Frontal cortex (tissue), 4 donors: Measurements from ENCODE around the gene GDPD5. TPM values are rescaled to one million over a fixed set of nuclear protein-coding genes. Genes with fewer than 3 reads are reported as not detected.

Experiments used
- DNase-seq, 2 donors: peaks; one replicate each; pipeline ENCODE4 v3.0.0; 2012; ENCODE audit warnings: low spot score in 2 of 2
- FAIRE-seq: peaks from 2 replicates; lab custom pipeline; 2012; peaks lifted over from hg19 to GRCh38; lab: Jason Lieb, UNC
- total RNA-seq: library from RNA; depleted of rRNA; stranded (reverse); fragments of >200 nt; gene quantifications from one replicate; pipeline ENCODE4 v1.2.3, GENCODE V29; 2014
- donor health status: control.
- donor health status: control.
- donor health status: control.

Gene GDPD5
- total RNA-seq, 1 donor from 2014 or later = 12.2 TPM

DNA sequence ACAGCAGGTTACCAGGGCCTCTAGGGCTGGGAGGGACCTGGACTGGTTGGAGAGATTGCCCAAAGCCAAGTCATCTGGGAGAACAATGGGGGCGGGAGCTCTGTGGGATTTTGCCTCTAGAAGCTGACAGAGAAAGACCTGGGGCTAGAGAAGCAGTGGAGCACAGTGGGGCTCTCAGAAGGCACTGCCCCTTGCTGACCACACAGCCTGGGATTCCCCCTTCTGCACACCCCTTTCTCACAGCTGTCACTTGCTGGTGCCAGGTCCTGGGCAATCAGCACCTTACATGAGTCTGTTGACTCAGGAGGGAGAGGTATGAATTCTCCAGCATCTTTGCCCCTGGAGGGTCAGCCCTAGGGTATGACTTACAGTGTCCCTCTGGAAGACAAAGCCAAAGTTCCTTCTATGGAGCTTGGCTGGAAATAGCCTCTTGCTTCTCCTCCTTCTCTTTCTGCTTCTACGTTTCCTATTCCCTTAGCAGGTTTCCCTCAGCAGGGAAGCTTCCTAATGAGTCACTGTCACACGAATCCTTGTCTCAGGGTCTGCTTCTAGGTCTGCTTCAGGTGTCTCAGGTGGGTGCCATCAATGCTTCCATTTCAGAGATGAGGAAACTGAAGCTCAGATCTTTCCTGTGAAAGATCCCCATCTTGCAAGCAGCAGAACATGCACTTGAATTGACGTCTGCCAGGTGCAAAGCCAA is 27.0 kb downstream of the GDPD5 start:
- FAIRE-seq = no peak
- DNase-seq = no peak

GRCh38 chr11:75497788-75498409 is 27.8 kb downstream of the GDPD5 start:
- FAIRE-seq (no peak), DNase-seq (no peak)

- DNase-seq = no peak
- no peak for FAIRE-seq
Observed at GRCh38 chr11:75496305-75496752, 29.4 kb downstream of the GDPD5 start.

DNA sequence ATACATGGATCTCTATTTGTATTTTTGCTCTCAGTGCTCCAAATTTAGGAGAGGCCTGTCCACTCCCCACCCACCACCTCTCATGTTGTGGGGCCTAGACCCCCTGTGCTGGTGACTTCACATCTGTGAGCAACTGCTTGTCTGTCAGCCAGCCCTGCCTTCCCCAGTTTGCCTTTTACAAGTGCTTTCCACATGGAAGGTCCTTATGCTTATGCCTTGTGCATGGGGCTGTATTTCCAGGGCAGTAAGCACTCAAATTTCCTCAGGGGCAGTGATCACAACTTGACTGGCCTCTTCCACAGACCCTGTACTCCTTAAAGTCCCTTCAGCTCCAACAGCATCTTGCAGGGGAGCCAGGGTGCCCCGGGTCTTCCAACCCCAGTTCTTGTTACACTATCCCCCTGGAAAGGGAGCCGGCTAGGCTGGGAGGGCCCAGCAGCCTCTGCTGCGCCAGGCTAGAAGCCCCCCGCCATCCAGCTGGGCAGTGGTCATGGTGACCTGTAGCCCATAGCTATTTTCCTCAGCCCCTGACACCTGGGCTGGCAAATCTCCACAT is 29.9 kb downstream of the GDPD5 start:
- FAIRE-seq (no peak), DNase-seq (no peak)

DNA sequence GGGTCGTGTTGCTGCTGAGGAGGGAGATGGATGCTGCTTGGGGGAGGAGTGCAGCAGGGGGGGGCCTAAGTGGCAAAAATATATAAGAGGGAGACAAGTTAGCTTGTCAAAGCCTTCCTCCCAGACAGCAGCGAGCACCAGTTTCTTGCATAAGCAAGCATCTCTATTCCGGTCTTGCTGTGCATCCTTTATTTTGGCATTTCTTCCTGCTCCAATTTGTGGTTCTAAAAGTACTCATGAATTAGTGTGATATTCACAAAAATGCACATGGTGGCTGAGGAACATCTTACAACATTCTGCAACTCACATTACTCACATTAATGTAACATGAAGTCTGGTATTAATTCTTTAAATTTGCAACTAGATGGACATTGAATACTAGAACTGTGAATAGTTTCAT is 32.1 kb downstream of the GDPD5 start:
- DNase-seq (no peak), FAIRE-seq (no peak)

DNA sequence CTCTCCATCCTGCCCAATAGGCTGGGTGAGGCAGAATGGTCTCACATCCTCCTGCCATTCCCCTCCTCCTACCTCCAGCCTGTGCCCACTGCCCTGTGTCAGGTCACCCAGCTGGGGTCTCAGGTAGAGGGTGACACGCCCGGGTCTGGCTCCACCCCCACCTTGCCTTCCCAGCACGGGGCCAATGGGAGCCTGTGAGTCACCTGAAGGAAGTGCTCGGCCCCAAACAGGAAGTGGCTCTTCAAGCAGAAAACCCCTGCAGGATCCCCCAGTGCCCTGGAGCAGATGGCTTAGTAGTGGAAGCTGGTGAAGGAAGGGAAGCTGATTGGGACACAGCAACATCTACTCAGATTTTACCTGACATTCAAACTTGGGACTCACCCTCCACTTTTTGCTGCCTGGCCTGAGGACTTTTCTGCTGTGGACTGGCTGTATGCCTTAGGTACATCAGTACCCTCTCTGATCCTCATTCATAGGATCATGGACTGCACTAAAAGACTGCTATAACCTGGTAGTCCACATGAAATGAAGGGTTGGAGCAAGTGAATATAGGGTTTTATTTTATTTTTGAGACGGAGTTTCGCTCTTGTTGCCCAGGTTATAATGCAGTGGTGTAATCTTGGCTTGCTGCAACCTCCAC is 33.4 kb downstream of the GDPD5 start:
- FAIRE-seq = no peak
- no peak for DNase-seq

GRCh38 chr11:75491465-75491864 is 34.3 kb downstream of the GDPD5 start:
- DNase-seq = no peak
- FAIRE-seq = no peak

DNA sequence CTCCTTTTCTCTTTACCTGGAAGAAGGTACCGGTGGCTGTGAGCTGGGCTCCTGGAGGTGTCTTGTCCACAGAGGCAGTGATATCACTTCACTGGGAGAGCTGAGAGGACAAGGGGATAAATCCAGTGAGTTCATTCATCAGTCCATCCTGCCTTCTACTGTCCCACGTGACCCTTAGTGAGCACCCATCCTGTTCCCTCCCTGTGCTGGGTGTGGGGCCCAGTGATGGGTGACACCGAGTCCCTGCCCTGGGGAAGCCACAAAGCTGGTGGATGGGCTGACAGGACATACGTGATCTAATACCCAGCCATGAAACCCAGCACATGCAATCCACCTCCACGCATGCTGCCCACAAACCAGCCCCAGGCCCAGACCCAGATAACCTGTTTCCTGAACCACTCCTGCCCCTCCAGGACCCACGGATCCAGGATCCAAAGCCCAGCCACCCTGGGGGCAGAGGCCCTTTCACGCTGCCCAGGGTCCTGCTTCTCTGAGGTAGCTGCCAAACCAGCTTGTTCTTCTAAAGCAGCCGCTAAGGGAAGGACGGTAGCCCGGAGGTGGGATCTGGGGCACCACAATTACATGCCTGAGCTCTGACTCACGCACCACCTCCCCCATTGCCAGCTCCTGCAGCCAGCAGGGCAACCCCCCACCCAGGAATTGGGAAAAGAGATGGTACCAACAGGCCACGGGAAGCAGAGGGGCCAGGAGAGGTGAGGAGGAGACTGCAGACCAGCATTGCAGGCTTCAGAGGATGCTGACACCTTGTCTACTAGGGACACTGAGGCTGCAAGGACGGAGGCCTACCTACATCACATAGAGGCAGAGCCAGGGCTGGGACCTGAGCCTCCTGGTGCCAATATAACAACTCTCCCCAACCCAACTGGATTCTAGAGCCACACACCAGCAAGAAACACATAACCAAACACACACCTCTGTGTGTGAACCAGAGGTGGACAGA is 35.2 kb downstream of the GDPD5 start:
- FAIRE-seq = no peak

DNA sequence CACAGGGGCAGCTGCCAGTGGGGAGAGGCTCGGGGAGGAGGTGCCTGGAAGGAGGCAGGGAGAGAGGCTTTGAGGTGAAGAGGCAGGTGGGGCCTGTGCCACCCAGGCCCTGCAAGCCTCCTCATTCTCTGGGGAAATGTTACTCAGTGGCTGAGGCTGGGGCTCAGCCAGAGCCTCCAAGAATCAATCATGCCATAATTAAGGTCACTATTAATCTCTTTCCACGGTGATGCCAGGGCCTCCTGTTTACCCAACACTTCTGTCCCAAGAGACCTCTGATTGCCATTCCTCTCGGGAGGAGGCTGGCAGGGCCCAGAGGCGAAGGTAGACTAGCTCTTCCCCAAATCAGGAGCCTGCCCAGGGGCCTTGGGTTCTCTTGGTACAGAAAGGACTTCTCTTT is 38.4 kb downstream of the GDPD5 start:
- DNase-seq = no peak
- FAIRE-seq = no peak

More for the DNA sequence above, 35.2 kb downstream of the GDPD5 start:
- DNase-seq = no peak

GRCh38 chr11:75485742-75486141 is 40.0 kb downstream of the GDPD5 start:
- DNase-seq (no peak), FAIRE-seq (no peak)

- DNase-seq (no peak), FAIRE-seq (no peak)
Observed at GRCh38 chr11:75482931-75483469, 42.7 kb downstream of the GDPD5 start.

DNA sequence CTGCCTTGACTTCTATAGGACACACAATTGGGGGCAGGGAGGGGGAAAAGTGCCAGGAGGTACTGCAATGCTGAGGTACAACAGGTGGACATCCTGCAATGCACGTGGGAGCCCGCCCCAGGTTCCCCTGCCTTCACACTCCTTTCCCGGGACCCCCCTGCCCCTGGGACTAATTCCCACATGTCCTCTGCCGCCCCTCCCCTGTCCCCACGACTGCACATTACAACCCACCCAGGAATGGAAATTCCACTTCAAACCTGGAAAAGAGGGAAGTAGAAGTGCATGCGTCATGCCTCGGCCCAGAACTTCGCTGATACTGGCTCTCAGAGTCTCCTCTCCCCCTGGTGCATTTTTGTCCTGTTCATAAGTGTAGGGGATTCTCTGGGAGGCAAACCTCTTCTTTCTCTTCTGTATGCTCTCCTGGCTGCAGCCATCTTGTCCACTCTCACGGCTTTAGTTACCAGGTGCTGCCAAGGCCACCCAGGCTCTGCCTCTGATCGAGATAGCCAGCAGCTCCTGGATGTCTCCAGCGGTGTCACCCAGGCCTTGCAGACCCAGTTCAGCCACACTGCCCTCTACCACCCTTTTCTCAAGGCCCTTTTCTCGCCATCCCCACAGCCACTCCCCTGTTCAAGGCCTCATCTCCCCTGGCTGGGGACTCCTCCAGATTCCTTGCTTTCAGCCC is 43.7 kb downstream of the GDPD5 start:
- DNase-seq = no peak
- no peak for FAIRE-seq

DNA sequence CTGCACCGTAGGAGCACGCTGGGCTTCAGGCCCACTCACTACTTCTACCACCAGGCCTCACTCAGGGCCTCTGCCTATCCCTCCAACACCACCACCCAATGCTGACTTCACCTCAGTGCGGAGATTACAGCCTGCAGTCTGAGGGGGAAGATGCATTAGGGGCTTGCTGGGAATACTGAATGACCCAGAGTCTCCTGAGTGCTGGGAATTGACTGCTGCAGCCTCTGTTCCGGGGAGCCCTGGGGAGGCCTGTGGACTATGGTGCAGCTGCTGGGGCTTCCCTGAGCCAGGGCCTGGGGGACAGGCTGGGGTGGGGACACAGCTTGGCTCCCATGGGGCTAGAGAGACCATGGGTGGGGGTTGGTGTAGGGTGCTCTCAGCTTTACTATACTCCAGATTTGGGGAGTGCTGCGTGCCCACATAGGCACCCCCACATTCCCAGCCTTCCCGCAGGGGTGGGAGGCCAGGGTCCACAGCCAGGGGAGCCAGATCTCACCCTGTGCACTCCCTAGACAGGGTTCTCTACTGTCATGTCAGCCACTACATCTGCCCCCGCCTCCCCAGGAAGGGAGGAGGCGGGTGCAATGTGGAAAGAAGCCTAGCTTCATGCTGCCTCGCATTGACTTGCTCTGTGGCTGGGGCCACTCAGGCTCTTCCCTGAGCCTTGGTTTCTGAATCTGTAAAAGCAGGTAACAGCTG is 44.4 kb downstream of the GDPD5 start:
- DNase-seq = no peak

GRCh38 chr11:75480185-75481175 is 45.3 kb downstream of the GDPD5 start:
- FAIRE-seq (no peak), DNase-seq (no peak)

More for the DNA sequence above, 44.4 kb downstream of the GDPD5 start:
- FAIRE-seq = no peak

GRCh38 chr11:75479597-75480145 is 46.1 kb downstream of the GDPD5 start:
- DNase-seq = no peak
- no peak for FAIRE-seq

DNA sequence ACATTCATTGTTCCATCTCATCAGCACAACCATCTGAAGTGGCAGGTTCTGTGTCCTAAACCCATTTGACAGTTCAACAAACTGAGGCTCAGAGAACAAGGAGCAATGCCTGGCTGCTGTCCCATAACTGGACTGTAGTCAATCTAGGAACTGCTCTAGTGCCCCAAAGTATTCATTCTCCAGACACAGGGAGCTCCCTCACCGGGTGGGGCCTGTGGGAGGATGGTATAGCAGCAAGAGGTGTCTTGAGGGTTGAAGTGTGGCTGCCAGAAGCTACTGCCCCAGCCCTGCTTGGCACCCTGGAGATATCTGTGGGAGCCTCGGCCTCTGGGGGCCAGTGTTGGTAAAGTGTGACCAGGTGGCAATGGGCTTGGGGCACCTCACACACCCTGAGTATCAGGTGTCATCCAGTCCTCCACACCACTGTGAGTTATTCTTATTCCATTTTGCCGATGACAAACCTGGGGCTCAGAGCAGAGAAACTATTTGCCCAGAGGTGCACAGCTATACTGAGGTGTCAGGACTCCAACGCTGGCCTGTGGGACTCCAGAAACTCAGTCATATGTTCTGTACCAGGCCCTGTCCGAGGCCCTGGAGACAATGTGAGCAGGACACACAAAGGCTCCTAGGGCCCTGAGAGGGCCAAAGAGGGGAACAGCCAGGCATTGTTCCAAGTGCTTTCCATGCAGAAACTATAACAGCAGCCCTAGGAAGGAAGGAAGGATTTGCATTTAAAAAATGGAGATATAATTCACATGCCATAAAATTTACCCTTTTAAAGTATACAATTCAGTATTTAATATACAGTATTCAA is 46.8 kb downstream of the GDPD5 start:
- DNase-seq (no peak), FAIRE-seq (no peak)
